ENCODE measurements around the gene FLVCR2. TPM values are rescaled to one million over a fixed set of nuclear protein-coding genes. Genes with fewer than 3 reads are reported as not detected.

FLVCR2 gene
- total RNA-seq, 1 experiment from 2014 or later, result 12.4 TPM

DNA sequence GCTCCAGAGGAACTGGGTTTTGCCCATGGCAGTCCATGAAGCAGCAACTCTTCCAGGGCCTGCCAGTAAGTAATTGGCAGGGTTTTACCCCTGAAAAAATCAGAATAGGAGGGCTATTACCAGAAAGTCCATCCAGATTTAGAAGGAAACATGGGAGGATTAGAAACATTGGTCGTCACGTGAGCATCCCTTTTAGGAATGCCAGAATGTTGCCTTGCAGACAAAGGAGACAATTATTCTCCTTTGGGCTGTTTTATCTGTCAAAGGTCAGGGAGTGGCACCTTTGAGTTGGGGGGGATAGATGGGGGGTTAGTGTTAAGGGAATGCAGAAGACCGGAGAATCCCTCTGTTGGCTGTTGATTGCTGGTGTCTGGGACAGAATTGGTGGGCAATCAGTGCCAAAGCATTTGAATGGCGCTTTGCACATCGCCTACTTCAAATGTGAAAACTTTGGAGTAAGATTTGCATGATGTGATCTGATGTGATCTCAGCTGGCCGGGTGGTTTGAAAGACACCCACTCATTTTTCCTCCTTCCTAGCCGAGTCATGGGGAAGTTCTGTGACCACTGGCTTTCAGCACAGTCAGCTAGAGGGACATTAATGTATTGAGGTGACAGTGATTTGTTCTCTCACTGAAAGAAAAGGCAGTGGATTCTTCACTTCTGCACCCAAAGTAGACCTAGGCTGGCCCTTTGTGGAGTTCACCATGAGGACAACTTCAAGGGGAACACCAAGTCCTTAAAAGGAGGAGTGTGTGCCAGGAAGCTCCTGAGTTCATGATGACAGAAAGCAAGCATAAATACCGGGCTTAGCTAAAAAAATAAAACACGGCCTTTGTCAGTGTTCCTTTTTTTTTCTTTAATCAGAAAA is 31.4 kb downstream of the FLVCR2 start:
- Histone ChIP-seq H3K79me2 (ENCODE audit: low read depth) (no peaks in the 10 kb centered on the region), H3K36me3 (ENCODE audit: low read depth) (no peaks in the 10 kb centered on the region), H3K4me2 (no peak overlapping the region), H3K27me3 (ENCODE audit: insufficient read depth, low read depth) (no peaks in the 10 kb centered on the region), H3K4me1 (replicated peaks; ENCODE audit: insufficient read depth) (no peaks in the 10 kb centered on the region), H4K20me1 (ENCODE audit: insufficient read depth) (no peaks in the 10 kb centered on the region), H3K27ac (no peak overlapping the region), H2AFZ (no peak overlapping the region), H3F3A (ENCODE audit: insufficient read depth, low read depth) (no peaks in the 10 kb centered on the region), H3K9me3 (ENCODE audit: insufficient read depth, low read depth) (peaks cover 6% of the 10 kb centered on the region), H3K9me2 (ENCODE audit: insufficient read depth) (no peaks in the 10 kb centered on the region), H3K4me3 (no peak overlapping the region)
- ChIA-PET CTCF (no interaction called here), POLR2A (ENCODE audit: unreplicated experiment) (no interaction called here)
- DNase-seq, result no peak
- BruUV-seq (replicated peaks), result no TSS peak
- TF ChIP-seq EZH2 (IDR thresholded peaks at IDR 0.05; ENCODE audit: low read depth) (no peak), CTCF (conservative IDR thresholded peaks at IDR 0.05) (no peak)
- intact Hi-C loops (cut with micrococcal nuclease; ENCODE audit: unreplicated experiment), result loop anchor here (5.0 kb wide), 1 partner anchor 37 kb away; no protein-coding TSS in a partner anchor

- Histone ChIP-seq H3K4me1 (replicated peaks; ENCODE audit: insufficient read depth) (no peaks in the 10 kb centered on the region), H4K20me1 (ENCODE audit: insufficient read depth) (no peaks in the 10 kb centered on the region), H3K79me2 (ENCODE audit: low read depth) (no peaks in the 10 kb centered on the region), H3K9me2 (ENCODE audit: insufficient read depth) (no peaks in the 10 kb centered on the region), H3K9me3 (ENCODE audit: insufficient read depth, low read depth) (peaks cover 6% of the 10 kb centered on the region), H3K4me2 (no peak overlapping the region), H2AFZ (no peak overlapping the region), H3K27me3 (ENCODE audit: insufficient read depth, low read depth) (no peaks in the 10 kb centered on the region), H3F3A (ENCODE audit: insufficient read depth, low read depth) (no peaks in the 10 kb centered on the region), H3K4me3 (no peak overlapping the region), H3K36me3 (ENCODE audit: low read depth) (no peaks in the 10 kb centered on the region), H3K27ac (no peak overlapping the region)
- intact Hi-C loops (cut with micrococcal nuclease; ENCODE audit: unreplicated experiment), result no loop called here
- ChIA-PET POLR2A (ENCODE audit: unreplicated experiment) (interaction anchor here (0.7 kb wide), 1 partner anchor 9 kb away, joined by 16 read pairs; no protein-coding TSS in a partner anchor), CTCF (no interaction called here)
- DNase-seq, result no peak
- TF ChIP-seq EZH2 (IDR thresholded peaks at IDR 0.05; ENCODE audit: low read depth) (no peak), CTCF (conservative IDR thresholded peaks at IDR 0.05) (no peak)
- no TSS peak for BruUV-seq (replicated peaks)
These were observed 32.4 kb downstream of the FLVCR2 start for GRCh38 chr14:75610834-75611233.

DNA sequence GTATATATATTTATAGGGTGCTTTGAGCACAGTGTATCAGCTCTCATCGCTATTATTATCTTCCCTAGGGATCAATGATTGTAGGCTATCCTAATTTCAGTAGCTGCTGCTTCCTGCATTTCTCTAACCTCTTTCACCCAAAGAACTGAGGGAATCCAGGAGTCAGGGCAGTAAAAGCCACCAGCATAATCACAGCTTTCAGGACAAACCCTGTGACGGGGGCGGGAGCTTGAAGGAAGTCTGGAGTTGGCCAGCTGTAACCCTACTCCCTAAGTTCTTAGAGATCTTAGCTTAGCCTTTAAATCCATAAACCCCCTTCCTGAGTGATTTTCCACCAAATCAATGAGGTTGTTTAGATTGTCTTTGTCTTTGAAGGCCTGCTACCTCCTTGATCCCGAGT is 33.7 kb downstream of the FLVCR2 start:
- Histone ChIP-seq H3K9me2 (ENCODE audit: insufficient read depth) (no peaks in the 10 kb centered on the region), H3K4me2 (no peak overlapping the region), H3K4me1 (replicated peaks; ENCODE audit: insufficient read depth) (no peaks in the 10 kb centered on the region), H3F3A (ENCODE audit: insufficient read depth, low read depth) (no peaks in the 10 kb centered on the region), H3K9me3 (ENCODE audit: insufficient read depth, low read depth) (peaks cover 6% of the 10 kb centered on the region; the same call in 1 of the 2 replicates), H3K79me2 (ENCODE audit: low read depth) (no peaks in the 10 kb centered on the region), H3K4me3 (no peak overlapping the region), H2AFZ (no peak overlapping the region), H3K36me3 (ENCODE audit: low read depth) (no peaks in the 10 kb centered on the region), H4K20me1 (ENCODE audit: insufficient read depth) (no peaks in the 10 kb centered on the region), H3K27ac (no peak overlapping the region), H3K27me3 (ENCODE audit: insufficient read depth, low read depth) (no peaks in the 10 kb centered on the region)
- BruUV-seq (replicated peaks), result no TSS peak
- intact Hi-C loops (cut with micrococcal nuclease; ENCODE audit: unreplicated experiment), result no loop called here
- TF ChIP-seq EZH2 (IDR thresholded peaks at IDR 0.05; ENCODE audit: low read depth) (no peak), CTCF (conservative IDR thresholded peaks at IDR 0.05) (no peak)
- DNase-seq, result no peak
- ChIA-PET CTCF (no interaction called here), POLR2A (ENCODE audit: unreplicated experiment) (no interaction called here)

Measured in PC-9 (cell line).